ENCODE measurements around the gene DUSP8.

The DUSP8 gene

DNA sequence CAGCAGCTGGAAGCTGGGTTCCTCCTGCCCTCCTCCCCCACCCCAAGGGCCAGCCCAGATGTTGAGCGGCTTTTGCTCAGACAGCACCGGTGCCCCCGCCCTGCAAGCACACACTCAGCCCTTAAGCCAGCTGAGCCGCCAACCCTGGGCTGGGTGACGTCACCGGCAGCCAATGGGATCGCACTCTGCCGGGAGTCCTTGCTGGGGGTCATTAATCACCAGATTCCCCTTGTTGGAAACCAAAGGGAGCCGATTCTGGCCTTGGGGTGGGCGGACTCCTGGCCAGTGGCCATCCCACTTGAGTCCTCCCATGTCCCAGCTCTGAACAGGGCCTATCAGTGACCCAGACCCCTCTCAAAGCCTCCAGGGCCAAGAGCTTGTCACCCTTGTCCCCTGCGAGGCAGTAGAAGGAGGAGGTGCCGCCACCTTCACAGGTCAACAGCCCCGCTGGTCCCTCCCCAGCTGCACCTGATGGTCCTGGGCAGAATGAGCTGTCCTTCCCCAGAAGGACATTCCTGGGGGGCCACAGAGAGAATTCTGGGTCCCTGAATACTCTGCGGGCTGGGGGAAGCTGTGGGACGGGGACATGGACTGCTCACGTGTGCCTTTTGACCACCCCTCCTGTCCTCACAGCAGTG, 7.4 kb downstream of the DUSP8 start:
- no peak for DNase-seq

GRCh38 chr11:1563697-1564534, 8.2 kb downstream of the DUSP8 start:
- DNase-seq = no peak

DNA sequence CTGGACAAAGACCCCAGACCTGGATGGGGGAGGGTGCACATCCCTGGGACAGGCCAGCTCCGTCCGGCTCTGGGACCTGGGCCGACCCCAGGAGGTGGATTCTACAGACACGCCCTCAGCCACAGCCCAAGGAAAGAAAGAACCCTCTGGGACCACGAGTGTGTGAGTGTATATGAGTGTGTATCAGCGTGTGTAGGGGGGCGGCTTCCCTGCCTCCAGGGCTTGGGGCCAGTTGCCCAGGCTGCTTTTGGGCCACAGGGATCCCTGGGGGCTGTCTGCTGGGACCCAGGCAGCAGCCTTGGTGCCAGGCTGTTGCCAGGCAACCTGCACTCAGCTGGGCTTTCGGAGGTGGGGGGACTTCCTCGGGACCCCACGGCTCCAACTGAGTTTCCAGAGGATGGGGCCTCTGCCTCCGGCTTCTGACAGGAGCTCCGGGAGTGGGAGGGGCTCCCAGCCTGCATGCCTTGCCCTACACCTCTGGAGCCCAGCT, 8.9 kb downstream of the DUSP8 start:
- DNase-seq = no peak

DNA sequence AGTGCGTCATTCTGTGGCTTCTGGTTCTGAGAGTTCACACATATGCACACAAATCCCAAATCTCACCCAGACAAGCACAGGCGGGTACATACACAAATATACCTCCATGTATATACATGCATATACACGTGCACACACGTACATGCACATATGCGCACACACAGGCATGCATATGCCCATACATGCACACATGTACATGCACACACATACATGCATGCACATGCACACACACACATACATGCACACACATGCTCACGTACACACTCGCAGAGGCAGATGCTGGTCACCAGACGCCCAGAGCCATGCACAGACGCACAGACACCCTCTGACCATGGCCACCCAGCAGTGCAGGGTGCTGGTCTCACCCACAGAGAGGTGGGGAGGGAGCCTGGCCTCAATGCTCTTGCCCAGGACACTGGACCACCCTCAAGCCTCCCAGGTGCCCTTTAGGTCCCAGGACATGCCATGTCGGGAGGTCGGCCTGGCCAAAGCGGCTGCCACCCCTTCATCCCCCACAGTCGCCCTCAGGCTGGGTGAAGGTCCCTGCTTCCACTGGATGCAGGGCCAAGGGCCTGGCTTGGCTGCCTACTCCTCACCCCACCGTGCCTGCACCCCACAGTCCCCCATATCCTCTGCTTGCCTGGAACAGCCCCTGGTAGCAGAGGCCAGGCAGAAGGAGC, 9.5 kb downstream of the DUSP8 start:
- no peak for DNase-seq

- no peak for DNase-seq
Observed at GRCh38 chr11:1561955-1562354, 10.1 kb downstream of the DUSP8 start.

DNA sequence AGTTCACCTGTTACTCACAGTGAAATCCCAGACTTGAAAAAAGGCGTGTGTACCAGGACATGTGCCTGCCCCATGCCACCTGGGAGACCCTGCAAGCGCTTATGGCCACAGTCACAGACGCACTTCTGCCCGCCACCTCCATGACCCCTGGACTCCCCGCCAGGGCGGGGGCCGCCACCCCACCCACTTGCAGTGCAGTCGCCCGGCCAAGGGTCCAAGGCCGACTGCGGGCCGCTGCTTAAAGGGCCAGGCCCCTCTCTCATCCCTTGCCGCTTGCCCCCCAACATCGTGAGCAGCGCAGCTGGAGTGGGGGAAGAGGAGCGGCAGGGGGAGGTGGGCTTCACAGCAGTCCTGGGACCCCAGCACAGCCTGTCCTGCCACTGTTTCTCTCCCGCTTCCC, 10.8 kb downstream of the DUSP8 start:
- DNase-seq = no peak

GRCh38 chr11:1560649-1561251, 11.3 kb downstream of the DUSP8 start:
- no peak for DNase-seq

DNA sequence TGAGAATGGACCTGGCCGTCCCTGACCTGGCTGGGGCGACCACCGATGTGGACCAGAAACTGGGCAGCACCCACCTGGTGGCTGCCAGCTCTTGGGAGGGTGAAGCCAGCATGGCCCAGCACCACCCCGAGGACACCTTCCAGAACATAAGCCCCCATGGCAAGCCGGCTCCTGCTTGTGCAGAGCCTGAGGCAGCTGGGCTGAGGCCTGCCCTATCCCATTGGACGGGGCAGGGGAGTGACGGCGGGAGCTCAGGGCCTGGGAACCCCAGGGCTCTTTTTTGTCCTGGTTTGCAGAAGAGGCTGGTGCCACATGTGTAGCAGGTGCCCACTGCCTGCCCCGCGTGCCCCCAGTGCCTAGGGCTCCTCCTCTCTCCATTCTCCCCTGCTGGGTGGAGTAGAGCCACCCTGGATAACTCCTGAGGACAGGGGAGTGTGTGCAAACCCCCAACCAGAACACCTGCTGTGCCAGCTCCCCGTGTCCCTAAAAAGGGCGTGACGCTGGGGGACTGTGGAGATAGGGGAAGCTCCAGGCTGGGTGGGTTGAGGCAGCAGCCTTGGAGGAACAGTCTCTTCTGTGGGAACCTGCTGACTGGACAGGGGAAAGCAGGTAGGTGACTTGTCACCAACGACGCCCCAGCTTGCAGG, 11.9 kb downstream of the DUSP8 start:
- DNase-seq = no peak

DNA sequence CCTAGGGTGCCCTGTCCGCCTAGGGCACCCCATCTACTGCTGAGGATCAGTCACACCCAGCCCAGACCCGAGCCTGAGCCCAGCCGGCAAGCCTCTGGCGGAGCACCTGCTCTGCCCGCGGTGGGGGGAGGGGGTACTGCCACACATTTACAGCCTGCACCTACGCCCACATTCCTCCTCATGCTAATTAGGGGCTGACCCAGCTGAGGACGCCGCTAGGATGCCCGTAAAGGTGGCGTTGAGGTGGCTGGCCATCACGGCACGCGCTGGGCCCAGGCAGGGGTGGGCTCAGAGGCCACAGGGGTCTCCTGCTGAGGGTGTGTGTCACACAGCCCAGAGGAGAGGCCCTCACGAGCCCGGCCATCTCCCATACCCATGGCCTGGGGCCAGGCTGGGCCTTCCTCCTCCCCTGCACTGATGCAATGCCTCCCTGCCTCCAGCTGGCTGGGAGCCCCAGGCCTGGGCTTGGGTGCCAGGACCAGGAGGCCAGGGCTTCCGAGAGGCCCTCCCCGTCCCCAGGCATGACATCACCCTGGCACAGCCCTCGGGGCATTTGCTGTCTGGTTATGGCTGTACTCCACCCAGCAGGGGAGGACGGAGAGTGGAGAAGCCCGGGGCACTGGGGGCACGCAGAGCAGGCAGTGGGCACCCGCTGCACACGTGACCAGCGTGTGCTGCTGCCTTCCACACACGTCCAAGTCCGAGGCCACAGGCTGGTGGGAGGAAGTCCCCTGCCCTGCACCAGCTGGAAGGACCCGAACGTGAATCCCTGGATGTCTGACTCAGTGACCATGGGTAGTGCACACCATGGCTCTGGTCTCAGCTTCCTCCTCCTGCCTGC, 12.7 kb downstream of the DUSP8 start:
- DNase-seq = no peak

DNA sequence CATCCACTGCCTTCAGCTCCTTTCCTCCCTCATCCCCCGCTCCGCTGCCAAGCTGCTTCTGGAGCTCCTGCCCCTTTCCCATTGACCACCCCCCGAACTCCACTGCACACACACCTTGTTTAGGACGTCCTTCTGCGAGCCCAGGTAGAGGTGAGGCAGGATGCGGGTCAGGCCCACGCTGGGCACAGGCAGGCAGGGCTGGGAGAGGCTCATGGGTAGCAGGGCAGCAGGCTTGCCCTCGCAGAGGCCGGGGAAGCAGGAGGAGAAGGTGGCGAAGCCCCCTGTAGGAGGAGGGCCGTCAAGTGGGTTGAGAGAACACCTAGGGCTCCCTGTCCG, 13.3 kb downstream of the DUSP8 start:
- no peak for DNase-seq

GRCh38 chr11:1557904-1558774, 13.9 kb downstream of the DUSP8 start:
- no peak for DNase-seq

GRCh38 chr11:1557051-1557884, 14.8 kb downstream of the DUSP8 start:
- no peak for DNase-seq

- no peak for DNase-seq
Observed at GRCh38 chr11:1556278-1556902, 15.7 kb downstream of the DUSP8 start.

- no peak for DNase-seq
Observed at GRCh38 chr11:1555713-1556153, 16.3 kb downstream of the DUSP8 start.

- no peak for DNase-seq
Observed at GRCh38 chr11:1554981-1555712, 16.9 kb downstream of the DUSP8 start.

GRCh38 chr11:1553808-1554594, 18.1 kb downstream of the DUSP8 start:
- DNase-seq = no peak

GRCh38 chr11:1549338-1550330, 22.4 kb downstream of the DUSP8 start:
- no peak for DNase-seq
